Activated T-helper 1 cell treated with anti-CD3 and anti-CD28 coated beads, Interleukin-2, amount 50 U/mL, for 16 hours (primary cell): ENCODE measurements around the gene GSE1.

ENCODE experiments used
- DNase-seq, 2 donors: peaks; one replicate each; pipeline ENCODE4 v3.0.0-alpha.2; 2020; ENCODE audit warnings: low read depth in 1 of 2, low spot score in 1 of 2

GSE1 gene

DNA sequence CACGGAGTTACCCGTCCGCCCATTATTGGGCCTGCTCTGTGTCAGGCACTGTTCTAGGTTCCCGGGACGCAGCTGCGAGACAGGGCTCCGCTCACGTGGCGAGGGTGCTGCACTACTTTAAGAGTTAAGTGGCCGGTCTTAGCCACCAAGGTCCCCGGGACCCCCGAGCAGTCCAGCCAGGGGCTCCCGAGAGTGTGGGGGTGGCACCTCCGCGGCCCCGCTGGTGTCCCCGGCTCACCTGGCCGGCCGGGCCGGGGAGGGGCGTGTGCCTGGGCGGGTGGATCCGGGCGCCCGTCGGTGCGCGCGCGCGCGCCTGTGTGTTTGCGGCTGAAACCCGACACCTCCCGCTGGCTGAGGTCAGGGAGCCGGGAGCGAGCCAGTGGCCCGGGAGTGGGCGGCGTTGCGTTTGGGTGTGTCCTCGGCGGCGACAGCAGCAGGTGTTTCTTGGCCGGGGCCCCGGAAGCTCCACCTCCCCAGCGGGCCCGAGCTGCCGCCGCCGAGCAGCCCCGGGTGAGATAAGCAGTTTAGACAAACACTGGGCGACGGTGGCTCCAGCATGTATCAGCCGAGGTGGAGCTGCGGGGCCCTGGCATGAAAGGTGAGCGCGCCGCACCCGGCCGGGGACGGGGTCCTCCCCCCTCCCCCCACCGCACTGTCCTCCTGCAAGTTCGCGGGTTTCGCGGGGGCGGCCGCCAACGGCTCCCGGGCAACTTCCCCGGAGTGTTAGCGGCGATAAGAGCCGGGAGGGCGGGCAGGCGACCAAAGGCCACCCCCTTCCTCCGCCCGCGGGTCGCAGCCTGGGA lies at the start of gene GSE1:
TSS of gene GSE1 (plus strand) at position 522 of the 803 bp plus-strand sequence. CDS start at position 592, 70 bp downstream.
- DNase-seq: peak; percentile 30 to 47

DNA sequence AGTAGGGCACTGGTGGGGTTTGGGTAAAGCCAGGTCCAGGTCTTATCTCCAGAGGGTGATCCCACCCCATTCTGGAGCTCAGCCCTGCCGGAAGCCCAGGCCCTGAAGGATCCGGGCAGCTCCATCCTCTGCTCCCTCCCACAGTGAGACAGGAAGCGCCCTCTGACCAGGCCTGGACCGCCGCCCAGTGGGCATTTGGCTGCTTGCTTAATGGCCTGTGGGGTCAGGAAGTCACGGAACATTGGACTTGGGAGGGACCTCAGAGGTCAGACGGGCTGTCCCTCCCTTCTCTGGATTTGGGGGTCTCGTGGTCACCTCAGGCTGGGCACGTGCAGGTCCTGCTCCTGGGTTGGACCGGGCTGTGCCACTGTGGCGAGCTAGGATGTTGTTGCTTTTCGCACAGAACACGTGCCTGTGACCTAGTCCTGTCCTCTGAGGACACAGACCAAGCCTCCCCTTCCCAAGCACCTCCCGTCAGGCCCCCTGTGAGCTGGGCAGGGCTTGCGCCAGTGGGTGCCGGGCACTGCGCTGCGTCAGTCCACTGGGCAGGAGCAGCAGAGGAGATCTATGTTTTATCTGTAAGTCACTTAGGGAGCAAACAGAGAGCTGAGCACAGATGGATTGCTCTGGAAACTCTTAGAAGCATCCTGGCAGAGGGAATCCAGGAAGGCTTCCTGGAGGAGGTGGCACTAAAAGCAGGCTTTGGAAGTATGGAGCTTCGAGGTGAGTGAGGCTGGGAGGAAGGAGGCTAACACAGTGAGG lies 49.4 kb upstream of the GSE1 start:
- DNase-seq: no peak

DNA sequence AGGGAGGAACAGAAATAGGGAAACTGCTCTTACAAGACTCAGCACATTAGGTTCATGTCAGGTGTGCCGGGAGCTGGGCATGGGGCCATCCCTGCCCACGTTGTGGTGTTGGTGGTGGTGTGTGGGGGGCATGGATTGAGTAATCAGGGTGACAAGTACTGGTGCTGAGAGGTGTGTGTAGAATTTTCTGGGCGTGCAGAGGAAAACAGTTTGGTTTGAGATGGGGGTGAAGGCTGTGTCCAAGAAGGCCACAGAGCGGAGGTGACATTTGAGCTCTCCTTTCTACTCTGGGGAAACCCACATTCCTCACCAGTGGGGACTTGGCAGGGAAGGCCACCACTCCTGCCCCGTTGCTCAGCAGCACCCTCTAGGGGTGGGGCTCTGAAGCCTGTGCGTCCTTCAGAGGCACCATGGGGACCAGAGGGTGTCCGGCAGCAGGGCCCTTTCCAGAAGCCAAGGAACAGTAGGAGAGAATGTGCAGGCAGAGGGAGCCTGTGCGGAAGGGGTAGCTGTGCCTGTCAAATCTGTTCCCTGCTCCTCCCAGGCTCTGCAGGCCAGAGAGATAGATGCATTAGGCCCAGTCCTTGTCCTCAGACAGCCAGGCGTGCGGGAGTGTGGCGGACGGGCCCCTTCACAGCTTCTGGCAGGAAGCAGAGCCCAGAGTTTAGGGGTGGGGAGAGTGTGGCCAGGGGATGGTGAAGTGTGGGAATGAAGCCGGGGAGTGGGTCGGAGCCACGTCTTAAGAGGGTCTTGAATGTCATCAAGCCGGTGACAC lies 48.7 kb upstream of the GSE1 start:
- no peak for DNase-seq

DNA sequence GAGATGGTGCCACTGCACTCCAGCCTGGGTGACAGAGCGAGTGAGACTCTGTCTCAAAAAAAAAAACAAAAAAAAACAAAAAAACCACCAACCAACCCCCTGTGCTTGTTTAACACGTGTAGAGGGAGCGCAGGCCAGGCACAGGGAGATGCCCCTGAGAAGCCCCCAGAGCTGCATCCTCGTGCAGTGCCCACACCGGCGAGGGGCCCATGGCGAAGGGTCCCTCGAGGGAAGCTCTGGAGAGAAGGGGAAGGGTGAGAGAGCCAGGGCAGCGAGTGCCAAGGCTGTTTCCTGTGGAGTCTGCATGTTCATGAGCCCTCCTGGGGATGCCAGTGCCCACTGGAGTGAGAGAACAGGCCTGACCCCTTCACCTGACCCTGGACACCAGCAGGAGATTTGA lies 47.8 kb upstream of the GSE1 start:
- DNase-seq: no peak

DNA sequence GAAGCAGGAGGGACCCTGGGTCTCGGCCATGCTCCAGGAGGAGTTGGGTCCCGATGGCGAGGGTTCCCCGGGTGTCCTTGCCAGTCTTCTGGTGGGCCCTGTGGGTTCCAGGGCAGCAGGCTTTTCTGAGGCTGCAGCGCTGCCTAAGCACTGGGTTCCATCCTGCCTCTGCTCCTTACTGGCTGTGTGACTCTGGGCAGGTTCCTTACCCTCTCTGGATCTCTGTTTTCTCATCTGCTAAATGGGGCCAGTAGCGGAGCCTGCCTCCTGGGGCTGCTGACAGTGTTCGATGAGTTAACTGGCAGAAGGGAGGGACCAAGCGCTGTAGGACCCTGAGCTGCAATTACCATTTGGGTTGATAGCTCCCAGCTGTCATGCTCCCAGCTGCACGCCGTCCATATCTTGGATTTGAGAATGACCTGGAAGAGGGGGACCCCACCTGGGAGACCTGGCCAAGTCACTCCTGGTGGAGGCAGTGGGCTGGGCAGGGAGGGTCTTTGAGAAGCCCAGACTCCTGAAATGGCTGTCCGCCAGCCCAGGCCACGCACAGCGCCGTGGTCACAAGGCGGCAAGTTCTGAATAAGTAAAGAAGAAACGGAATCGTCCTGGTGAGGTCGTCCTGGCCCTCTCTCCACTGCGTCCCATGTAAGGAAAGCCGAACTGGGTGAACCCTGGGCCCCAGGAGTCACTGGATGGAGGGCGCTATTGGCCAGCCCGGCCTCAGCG lies 47.2 kb upstream of the GSE1 start:
- no peak for DNase-seq

DNA sequence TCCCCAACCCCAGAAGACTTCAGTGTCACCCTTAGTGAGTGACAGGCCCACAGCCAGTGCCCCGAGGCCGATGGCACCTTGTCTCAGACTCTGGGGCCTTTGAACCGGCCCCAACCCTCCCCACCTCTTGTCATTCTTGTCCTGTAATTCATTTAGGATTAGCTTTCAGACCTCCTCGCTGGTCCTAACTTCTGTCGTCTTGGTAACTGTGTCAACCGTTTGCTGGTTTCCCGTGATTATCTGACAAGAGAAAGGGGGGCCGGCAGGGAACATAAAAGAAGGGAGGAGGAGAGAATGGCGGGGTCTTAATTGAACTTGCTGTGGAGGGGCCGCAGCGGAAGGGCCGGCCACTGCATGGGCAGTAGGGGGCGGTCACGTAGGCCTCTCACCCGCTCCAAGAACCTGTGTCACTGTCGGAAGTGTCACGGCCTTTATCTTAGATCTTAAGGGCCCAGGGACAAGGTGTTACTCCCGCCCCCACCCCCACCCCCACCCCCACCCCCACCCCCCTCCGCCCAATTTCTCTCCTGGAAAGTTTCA lies 46.5 kb upstream of the GSE1 start:
- DNase-seq: no peak

DNA sequence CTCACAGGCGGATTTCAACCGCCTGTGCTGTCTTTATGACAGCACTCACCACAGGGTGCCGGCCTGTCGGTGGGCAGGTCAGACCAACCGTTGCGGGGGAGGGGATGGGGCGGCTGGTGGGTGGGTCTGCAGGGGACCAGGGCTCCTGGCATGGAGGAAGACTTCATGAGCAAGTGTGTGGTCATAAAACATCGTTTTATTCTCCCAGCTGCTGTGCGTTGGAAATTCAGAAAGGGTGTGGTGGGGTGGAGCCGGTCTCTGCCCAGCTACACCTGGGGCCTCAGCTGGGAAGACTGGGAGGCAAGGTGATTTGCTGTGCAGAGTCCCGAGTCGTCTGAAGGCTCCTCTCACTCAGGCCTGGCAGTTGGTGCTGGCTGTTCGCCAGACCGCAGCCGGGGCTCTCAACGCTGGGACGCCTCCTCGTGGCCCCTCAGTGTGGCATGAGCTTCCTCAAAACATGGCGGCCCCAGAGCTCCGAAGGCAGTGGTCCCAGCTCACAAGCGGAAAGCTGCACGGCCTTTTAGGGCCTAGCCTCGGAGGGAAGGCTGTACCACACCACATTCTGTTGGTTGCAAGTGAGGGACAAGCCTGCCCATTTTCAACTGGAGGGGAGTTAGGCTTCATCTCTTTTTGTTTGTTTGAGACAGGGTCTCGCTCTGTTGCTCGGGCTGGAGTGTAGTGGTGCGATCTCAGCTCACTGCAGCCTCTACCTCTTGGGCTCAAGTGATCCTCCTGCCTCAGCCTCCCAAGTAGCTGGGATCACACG lies 45.8 kb upstream of the GSE1 start:
- no peak for DNase-seq

DNA sequence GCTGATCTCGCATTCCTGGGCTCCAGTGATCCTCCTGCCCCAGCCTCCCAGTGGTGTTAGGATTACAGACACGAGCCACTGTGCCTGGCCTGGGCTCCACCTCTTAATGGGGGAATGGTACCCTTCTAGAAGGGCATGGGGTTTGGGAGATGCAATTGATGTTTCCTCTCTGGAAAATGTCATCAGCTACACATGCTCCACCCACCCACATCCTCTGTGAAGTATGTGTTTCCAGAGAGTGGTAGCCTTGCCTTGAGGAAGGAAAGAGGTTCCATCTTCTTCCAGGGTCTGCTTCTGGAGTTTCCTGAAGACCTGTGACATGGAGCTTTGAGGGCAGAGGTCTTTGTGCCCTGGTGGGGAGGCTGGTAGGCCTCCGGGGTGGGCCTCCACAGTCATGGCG lies 45.2 kb upstream of the GSE1 start:
- DNase-seq: no peak

DNA sequence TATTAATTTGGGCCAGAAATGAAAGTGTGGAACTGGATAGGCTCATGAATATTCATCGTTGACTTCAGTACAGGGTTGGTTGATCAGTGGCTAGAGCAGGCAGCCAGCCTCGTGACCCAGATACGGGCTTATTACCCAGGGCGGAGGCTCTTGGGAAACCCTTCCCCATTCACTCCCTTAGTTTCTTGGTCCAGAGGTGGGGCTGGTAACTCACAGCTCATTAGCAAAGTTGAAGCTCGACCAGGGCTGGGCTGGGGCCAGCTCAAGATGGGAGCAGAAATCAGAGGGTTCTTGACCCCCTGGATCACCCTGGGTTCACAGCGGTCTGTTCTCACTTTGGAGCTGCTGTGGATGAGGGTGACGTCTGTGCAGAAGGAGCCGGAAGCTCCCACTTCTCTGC lies 44.6 kb upstream of the GSE1 start:
- DNase-seq: no peak

DNA sequence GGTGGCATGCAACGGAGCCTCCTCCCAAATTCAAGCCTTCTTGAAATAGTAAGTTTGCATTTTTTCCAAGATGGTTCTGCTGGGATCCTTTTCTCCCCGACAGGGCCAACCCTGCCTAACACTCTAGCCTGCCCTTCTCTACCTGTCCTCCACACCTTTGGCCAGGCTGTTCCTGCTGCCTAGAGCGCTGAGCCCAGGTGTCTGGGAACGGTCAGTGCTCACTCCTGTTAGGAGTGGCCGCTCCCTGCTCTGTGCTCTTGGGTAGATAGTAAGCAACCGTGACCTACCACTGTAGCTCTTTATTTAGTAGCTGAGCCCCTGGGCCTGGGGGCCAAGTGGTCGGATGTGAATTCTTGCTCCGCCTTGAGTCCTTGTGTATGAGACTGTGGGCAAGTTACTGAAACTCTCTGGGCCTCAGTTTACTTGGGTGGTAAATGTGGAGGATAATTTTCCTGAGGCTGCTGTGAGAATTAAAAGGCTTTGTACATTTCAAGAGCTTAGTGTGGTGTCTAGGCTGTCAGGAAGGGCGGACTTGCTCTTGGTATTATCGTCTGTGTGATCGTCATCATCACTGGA lies 44.0 kb upstream of the GSE1 start:
- DNase-seq: no peak

DNA sequence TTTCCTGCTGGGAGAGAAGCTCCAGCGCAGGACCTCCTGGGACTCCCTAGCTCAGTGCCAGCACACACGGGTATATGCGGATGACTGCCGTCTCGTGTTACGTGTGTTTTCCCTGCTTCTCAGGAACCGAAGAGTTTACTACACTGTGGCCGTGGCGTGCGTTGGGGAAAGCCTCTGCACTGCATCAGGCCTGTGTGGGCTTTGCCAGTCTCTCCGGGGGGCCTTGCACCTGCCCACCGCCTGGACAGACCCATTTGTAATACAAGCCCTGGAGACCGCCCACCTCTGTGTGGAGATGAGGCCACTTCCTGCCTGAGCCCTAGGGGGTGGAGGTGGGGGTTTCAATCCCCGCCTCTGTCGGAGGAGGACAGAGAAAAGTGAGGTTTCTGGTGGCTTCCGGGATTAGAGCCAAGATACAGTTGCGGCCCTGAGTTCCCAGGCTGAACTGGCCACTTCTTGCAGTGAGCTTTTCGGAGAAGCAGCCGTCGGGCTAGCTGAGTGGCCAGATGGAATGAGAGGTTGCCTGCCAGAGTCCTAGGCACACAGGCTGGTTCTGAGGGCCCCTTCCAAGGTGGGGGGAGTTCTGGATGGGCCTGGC lies 43.4 kb upstream of the GSE1 start:
- DNase-seq: no peak

DNA sequence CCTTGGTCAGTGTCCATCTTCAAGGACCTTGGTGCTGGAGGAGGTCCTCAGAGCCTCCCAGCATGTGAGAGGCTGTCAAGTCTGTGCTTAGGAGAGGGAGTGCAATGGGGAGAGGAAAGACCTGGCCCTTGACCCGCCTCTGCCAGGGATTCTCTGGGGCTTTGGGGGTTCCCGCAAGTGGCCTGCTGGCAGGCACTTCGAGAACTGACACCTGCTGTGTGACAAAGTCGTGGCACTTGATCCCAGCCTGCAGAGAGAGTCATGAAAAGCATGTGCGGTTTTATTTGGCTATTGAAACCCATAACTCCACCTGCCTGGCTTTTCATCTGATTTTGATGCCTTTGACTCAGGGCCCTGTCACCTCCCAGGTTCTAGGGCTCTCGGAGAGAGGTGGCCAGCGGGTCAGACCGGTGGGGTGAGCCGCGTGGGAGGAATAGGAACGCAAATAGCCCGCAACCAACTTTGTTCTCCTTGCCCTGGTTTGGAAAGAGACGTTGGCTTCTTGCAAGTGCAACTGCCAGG lies 42.8 kb upstream of the GSE1 start:
- DNase-seq: no peak

DNA sequence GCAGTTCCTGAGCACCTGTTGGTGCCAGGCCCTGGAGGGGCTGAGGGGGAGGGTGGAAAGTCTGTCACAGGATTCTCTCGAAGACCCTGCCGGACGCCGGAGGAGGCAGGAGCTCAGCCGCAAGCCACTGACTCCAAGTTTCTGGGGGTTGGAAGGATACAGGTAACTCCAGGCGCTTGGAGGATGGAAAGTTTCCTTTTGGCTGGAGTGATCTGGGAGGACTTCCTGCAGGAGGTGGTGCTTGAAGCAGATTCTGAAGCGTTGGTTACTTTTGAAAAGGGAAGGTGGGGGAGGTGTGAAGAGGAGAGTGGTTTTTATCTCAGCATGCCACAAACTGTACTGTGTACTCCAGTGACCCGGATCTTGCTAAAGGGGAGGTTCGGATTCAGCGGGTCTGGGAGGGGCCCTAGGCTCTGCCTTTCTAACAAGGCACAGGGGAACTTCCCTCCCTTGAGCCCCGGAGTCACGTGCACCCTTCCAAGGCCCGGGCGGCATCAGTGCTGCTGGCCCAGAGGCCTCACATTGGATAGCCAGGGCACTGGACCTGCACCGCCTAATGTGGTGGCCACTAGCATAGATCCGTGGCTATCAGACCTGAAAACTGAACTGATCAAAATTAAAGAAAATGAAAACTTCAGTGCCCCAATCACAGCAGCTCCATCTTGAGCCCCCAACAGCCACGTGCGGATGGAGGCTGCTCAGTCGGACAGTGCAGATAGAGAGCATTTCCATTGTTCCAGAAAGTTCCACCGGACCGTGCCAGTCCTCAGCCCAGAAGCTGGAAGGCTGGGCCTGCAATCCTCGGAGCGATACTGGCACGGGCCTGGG lies 42.2 kb upstream of the GSE1 start:
- no peak for DNase-seq

DNA sequence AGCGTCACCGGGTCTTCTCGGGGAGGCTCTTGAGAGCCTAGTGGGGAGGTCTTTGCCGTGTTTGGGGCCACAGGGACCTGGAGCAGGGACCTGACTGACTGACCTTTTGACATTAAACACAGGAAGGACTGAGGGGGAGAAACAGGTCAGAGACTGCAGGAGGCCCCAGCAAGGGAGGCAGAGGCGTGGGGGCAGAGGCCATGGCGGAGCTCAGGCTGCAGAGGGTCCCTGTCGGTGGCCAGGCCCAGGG lies 41.6 kb upstream of the GSE1 start:
- DNase-seq: no peak

DNA sequence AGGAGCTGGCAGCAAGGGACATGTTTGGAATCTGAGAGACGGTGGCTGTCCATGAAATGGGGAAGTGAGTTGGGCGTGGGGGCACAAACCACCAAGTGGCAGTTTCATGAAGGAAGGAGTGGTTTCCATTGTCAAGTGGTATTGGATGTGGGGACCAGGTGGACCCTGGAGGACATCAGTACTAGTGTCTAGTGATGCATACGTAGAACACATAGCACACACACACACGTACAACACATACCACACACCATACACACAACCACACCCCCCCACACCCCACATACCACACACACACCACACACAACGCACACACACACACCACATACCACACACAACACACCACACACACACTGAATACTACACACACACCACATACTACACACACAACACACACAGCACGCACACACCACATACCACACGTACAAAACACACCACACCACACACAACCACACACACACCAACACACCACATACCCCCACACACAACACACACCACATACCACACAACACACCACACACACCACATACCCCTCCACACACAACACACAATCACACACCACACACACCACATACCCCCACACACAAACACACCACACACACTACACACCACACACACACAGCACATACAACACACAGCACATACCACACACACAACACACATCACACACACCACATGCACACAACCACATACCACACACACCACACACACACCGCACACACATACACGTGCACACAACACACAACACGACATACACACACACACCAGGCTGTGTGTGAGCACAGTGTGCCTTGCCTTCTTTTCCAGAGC lies 41.1 kb upstream of the GSE1 start:
- no peak for DNase-seq

DNA sequence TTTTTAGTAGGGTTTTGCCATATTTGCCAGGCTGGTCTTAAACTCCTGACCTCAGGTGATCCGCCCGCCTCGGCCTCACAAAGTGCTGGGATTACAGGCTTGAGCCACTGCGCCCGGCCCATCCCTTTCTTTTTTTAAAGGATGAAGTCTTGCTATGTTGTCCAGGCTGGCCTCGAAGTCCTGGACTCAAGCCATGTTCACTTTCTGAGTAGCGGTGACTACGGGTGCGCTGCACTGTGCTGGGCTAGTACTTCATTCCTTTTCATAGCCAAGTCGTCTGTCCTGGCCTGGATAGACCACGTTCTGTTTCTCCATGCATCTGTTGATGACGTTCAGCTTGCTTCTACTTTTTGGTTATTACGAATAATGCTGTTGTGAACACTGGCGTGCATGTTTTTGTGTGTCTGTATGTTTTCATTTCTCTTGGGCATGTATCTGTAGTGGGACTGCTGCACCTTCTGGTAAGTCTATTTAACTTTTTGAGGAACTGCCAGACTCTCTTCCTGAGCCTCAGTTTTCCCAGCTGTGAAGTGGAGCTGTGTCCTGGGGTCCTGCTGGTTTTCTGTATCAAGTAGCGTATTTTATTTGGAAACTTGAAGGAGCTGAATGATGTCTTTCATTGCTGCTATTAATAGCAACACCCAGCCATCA lies 40.0 kb upstream of the GSE1 start:
- no peak for DNase-seq
